ENCODE data around the gene ARMC3.

DNA sequence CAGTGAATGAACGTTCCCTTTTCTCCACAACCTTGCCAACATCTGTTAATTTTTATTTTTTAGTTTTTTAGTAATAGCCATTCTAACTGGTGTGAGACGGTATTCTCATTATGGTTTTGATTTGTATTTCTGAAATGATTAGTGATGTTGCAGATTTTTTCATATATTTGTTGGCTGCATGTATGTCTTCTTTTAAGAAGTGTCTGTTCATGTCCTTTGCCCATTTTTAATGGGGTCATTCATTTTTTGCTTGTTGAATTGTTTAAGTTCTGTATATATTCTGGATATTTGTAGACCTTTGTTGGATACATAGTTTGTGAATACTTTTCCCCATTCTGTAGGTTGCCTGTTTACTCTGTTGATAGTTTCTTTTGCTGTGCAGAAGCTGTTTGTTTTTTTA is 93.6 kb downstream of the ARMC3 start:
- TF ChIP-seq EZH2 (IDR thresholded peaks at IDR 0.05) (no peak), POLR2AphosphoS5 (IDR thresholded peaks at IDR 0.05; ENCODE audit: borderline replicate concordance, low read depth, low read length) (no peak)
